ENCODE results near the gene ADAMTS2. TPM values are rescaled to one million over a fixed set of nuclear protein-coding genes. Genes with fewer than 3 reads are reported as not detected.

ADAMTS2 gene
- total and polyA plus RNA-seq, 2 experiments from 2014 or later: 1.6 to 8.1 TPM

- TF ChIP-seq ZNF462 (CRISPR knock-in tag; IDR thresholded peaks at IDR 0.05): no peak
- TF ChIP-seq CREB1 (CRISPR knock-in tag; IDR thresholded peaks at IDR 0.05; ENCODE audit: low read depth): no peak
- TF ChIP-seq ZNF331 (CRISPR knock-in tag; IDR thresholded peaks at IDR 0.05; ENCODE audit: low read depth): no peak
Measured at GRCh38 chr5:179357031-179357430, 11.8 kb upstream of the ADAMTS2 start (continued).

GRCh38 chr5:179355976-179356974 is 11.0 kb upstream of the ADAMTS2 start:
- peaks cover 12% of the 10 kb centered on the region for H3K27me3 Mint-ChIP-seq (ENCODE audit: insufficient read depth, low read depth, poor library complexity)
- no peak overlapping the region for H3K4me2 ChIP-seq
- H3K9me3 Mint-ChIP-seq: no peaks in the 10 kb centered on the region
- no peak overlapping the region for H3K4me3 ChIP-seq
- H3K36me3 Mint-ChIP-seq (ENCODE audit: low read depth): no peaks in the 10 kb centered on the region
- DNase-seq (ENCODE audit: low spot score) (no peak), ATAC-seq (no peak)
- no peaks in the 10 kb centered on the region for H3K27me3 ChIP-seq (ENCODE audit: insufficient read depth)
- no peak overlapping the region for H3K27ac ChIP-seq (ENCODE audit: low read depth)
- H3K27ac Mint-ChIP-seq: no peak overlapping the region
- H4K20me1 ChIP-seq (replicated peaks; ENCODE audit: insufficient read depth): no peaks in the 10 kb centered on the region
- no peaks in the 10 kb centered on the region; the same call in 2 of the 3 replicates for H3K4me1 Mint-ChIP-seq
- no peaks in the 10 kb centered on the region for H3K4me1 ChIP-seq (ENCODE audit: insufficient read depth)
- H3F3A ChIP-seq (replicated peaks; ENCODE audit: low read depth): no peaks in the 10 kb centered on the region
- no peaks in the 10 kb centered on the region for H3K79me2 ChIP-seq (replicated peaks; ENCODE audit: insufficient read depth)
- 0 out of 2 replicates have a peak, but pooled peaks cover 3% of the 10 kb centered on the region for H3K9me2 ChIP-seq (ENCODE audit: insufficient read depth)
- no peaks in the 10 kb centered on the region for H3K36me3 ChIP-seq (ENCODE audit: insufficient read depth)
- no peak overlapping the region for H2AFZ ChIP-seq
- TF ChIP-seq, protein P1, sequence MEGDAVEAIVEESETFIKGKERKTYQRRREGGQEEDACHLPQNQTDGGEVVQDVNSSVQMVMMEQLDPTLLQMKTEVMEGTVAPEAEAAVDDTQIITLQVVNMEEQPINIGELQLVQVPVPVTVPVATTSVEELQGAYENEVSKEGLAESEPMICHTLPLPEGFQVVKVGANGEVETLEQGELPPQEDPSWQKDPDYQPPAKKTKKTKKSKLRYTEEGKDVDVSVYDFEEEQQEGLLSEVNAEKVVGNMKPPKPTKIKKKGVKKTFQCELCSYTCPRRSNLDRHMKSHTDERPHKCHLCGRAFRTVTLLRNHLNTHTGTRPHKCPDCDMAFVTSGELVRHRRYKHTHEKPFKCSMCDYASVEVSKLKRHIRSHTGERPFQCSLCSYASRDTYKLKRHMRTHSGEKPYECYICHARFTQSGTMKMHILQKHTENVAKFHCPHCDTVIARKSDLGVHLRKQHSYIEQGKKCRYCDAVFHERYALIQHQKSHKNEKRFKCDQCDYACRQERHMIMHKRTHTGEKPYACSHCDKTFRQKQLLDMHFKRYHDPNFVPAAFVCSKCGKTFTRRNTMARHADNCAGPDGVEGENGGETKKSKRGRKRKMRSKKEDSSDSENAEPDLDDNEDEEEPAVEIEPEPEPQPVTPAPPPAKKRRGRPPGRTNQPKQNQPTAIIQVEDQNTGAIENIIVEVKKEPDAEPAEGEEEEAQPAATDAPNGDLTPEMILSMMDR (conservative IDR thresholded peaks at IDR 0.05; ENCODE audit: low read depth in 2 of 2): no peak
- TF ChIP-seq ZNF331 (CRISPR knock-in tag; IDR thresholded peaks at IDR 0.05; ENCODE audit: low read depth) (no peak), NANOG (IDR thresholded peaks at IDR 0.05; ENCODE audit: borderline replicate concordance) (no peak), ZNF114 (CRISPR knock-in tag; IDR thresholded peaks at IDR 0.05) (no peak), EZH2 (IDR thresholded peaks at IDR 0.05; ENCODE audit: low read depth, unreplicated experiment) (no peak), EZH2phosphoT487 (IDR thresholded peaks at IDR 0.05; ENCODE audit: unreplicated experiment) (no peak)
- TF ChIP-seq, protein P2, sequence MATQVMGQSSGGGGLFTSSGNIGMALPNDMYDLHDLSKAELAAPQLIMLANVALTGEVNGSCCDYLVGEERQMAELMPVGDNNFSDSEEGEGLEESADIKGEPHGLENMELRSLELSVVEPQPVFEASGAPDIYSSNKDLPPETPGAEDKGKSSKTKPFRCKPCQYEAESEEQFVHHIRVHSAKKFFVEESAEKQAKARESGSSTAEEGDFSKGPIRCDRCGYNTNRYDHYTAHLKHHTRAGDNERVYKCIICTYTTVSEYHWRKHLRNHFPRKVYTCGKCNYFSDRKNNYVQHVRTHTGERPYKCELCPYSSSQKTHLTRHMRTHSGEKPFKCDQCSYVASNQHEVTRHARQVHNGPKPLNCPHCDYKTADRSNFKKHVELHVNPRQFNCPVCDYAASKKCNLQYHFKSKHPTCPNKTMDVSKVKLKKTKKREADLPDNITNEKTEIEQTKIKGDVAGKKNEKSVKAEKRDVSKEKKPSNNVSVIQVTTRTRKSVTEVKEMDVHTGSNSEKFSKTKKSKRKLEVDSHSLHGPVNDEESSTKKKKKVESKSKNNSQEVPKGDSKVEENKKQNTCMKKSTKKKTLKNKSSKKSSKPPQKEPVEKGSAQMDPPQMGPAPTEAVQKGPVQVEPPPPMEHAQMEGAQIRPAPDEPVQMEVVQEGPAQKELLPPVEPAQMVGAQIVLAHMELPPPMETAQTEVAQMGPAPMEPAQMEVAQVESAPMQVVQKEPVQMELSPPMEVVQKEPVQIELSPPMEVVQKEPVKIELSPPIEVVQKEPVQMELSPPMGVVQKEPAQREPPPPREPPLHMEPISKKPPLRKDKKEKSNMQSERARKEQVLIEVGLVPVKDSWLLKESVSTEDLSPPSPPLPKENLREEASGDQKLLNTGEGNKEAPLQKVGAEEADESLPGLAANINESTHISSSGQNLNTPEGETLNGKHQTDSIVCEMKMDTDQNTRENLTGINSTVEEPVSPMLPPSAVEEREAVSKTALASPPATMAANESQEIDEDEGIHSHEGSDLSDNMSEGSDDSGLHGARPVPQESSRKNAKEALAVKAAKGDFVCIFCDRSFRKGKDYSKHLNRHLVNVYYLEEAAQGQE (IDR thresholded peaks at IDR 0.05; ENCODE audit: unreplicated experiment): no peak
- TF ChIP-seq, protein P3, sequence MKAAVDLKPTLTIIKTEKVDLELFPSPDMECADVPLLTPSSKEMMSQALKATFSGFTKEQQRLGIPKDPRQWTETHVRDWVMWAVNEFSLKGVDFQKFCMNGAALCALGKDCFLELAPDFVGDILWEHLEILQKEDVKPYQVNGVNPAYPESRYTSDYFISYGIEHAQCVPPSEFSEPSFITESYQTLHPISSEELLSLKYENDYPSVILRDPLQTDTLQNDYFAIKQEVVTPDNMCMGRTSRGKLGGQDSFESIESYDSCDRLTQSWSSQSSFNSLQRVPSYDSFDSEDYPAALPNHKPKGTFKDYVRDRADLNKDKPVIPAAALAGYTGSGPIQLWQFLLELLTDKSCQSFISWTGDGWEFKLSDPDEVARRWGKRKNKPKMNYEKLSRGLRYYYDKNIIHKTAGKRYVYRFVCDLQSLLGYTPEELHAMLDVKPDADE (IDR thresholded peaks at IDR 0.05): no peak
- H3K4me3 Mint-ChIP-seq: no peak overlapping the region

Data from GM23338 (cell line).